GM21360 (cell line): Measurements from ENCODE around the gene TMPRSS9.
"Not testable (repeated sequence)": the region's sequence is repeated elsewhere in the genome, so short reads cannot be mapped to it uniquely, and the experiment has no call there.

ENCODE experiments used
- ATAC-seq: cut with Tn5 transposase; IDR thresholded peaks from one replicate; pipeline ENCODE4 v1.9.1; 2021; ENCODE audit warnings: mild to moderate bottlenecking, moderate library complexity; ENCODE audit not compliant: unreplicated experiment

TMPRSS9 gene

GRCh38 chr19:2341244-2341751 lies 18.8 kb upstream of the TMPRSS9 start:
- no peak for ATAC-seq

- no peak for ATAC-seq
Observed at GRCh38 chr19:2341982-2342381, 18.1 kb upstream of the TMPRSS9 start.

- no peak for ATAC-seq
Observed at GRCh38 chr19:2342656-2343288, 17.3 kb upstream of the TMPRSS9 start.

- no peak for ATAC-seq
Observed at GRCh38 chr19:2343289-2343982, 16.6 kb upstream of the TMPRSS9 start.

- no peak for ATAC-seq
Observed at GRCh38 chr19:2344381-2344870, 15.6 kb upstream of the TMPRSS9 start.

- ATAC-seq: no peak
Observed at GRCh38 chr19:2345076-2345475, 15.0 kb upstream of the TMPRSS9 start.

- ATAC-seq: no peak
Observed at GRCh38 chr19:2345794-2346663, 14.0 kb upstream of the TMPRSS9 start.

GRCh38 chr19:2349818-2350217 lies 10.2 kb upstream of the TMPRSS9 start:
- ATAC-seq: not testable (repeated sequence)

- no peak for ATAC-seq
Observed at GRCh38 chr19:2350656-2351055, 9.4 kb upstream of the TMPRSS9 start.

- no peak for ATAC-seq
Observed at GRCh38 chr19:2351591-2351990, 8.5 kb upstream of the TMPRSS9 start.

GRCh38 chr19:2352121-2352520 lies 7.9 kb upstream of the TMPRSS9 start:
- no peak for ATAC-seq

GRCh38 chr19:2353159-2353886 lies 6.7 kb upstream of the TMPRSS9 start:
- ATAC-seq: no peak

- ATAC-seq: no peak
Observed at GRCh38 chr19:2353887-2354592, 6.0 kb upstream of the TMPRSS9 start.

- ATAC-seq: no peak
Observed at GRCh38 chr19:2354670-2355069, 5.4 kb upstream of the TMPRSS9 start.

- ATAC-seq: no peak
Observed at GRCh38 chr19:2355168-2356035, 4.7 kb upstream of the TMPRSS9 start.

- ATAC-seq: no peak
Observed at GRCh38 chr19:2356036-2356646, 3.9 kb upstream of the TMPRSS9 start.

GRCh38 chr19:2357279-2358206 lies 2.5 kb upstream of the TMPRSS9 start:
- no peak for ATAC-seq
